IMR-90 (cell line): Measurements from ENCODE around the gene TSC2. TPM values are rescaled to one million over a fixed set of nuclear protein-coding genes. Genes with fewer than 3 reads are reported as not detected.

Experiments
- ATAC-seq: fragments of 200-7000 bp; cut with Tn5 transposase; 2 replicates; pipeline ENCODE4 v1.9.1; 2020; ENCODE audit warnings: low read depth, mild to moderate bottlenecking, moderate library complexity
- BruUV-seq: library from RNA; stranded (reverse); fragments of 400-500 nt; replicated peaks from 2 replicates; lab custom pipeline; 2021; lab: Mats Ljungman, UMichigan
- CTCF ChIA-PET: fragments of 300-600 bp; formaldehyde crosslinking; extraction: SDS; loops from one replicate; lab custom pipeline; 2021; ENCODE audit warnings: antibody characterized with exemption; lab: Yijun Ruan, JAX
- POLR2A ChIA-PET: fragments of 300-600 bp; sonication (Branson Sonifier 250); formaldehyde crosslinking; loops from one replicate; lab custom pipeline; 2022; ENCODE audit warnings: antibody characterized with exemption; ENCODE audit not compliant: unreplicated experiment; lab: Charles Lee
- DNase-seq: peaks from one replicate; pipeline ENCODE4 v3.0.0; 2013
- H2AFZ ChIP-seq: replicated peaks from 2 replicates; pipeline ENCODE3; 2013; ENCODE audit warnings: low read length, mild to moderate bottlenecking; ENCODE audit not compliant: poor library complexity
- H2AK5ac ChIP-seq: 2 replicates; pipeline ENCODE4 v1.6.1; 2013; ENCODE audit warnings: low read depth, low read length, inconsistent platforms
- H2AK9ac ChIP-seq: replicated peaks from 2 replicates; pipeline ENCODE3; 2013; ENCODE audit warnings: mild to moderate bottlenecking, low read depth, low read length, moderate library complexity; ENCODE audit not compliant: poor library complexity
- H2BK120ac ChIP-seq: 2 replicates; pipeline ENCODE4 v1.6.1; 2013; ENCODE audit warnings: low read depth, low read length, inconsistent platforms
- H2BK15ac ChIP-seq: 3 replicates; pipeline ENCODE4 v1.6.1; 2013; ENCODE audit warnings: low read depth, low read length, inconsistent platforms
- H2BK20ac ChIP-seq: 2 replicates; pipeline ENCODE4 v1.6.1; 2013; ENCODE audit warnings: low read depth, mild to moderate bottlenecking, inconsistent platforms, low read length, moderate library complexity
- H2BK5ac ChIP-seq: 2 replicates; pipeline ENCODE4 v1.6.1; 2013; ENCODE audit warnings: mild to moderate bottlenecking, low read depth, low read length, inconsistent platforms; ENCODE audit not compliant: poor library complexity, severe bottlenecking
- H3K14ac ChIP-seq: replicated peaks from 2 replicates; pipeline ENCODE4 v1.6.1; 2013; ENCODE audit warnings: low read depth, low read length, inconsistent platforms
- H3K18ac ChIP-seq: 2 replicates; pipeline ENCODE4 v1.6.1; 2013; ENCODE audit warnings: low read depth, low read length, control low read depth
- H3K23ac ChIP-seq: 2 replicates; pipeline ENCODE4 v1.6.1; 2013; ENCODE audit warnings: low read depth, low read length, inconsistent platforms
- H3K27ac ChIP-seq: 2 replicates; pipeline ENCODE4 v1.5.1; 2013; ENCODE audit warnings: mild to moderate bottlenecking, control low read depth, low read length; ENCODE audit not compliant: insufficient read depth
- H3K27me3 ChIP-seq: 2 replicates; pipeline ENCODE4 v1.6.1; 2013; ENCODE audit warnings: low read length; ENCODE audit not compliant: control insufficient read depth, insufficient read depth
- H3K36me3 ChIP-seq: 2 replicates; pipeline ENCODE4 v1.6.1; 2013; ENCODE audit warnings: low read length, mixed read lengths; ENCODE audit not compliant: control insufficient read depth, insufficient read depth
- H3K4ac ChIP-seq: 2 replicates; pipeline ENCODE4 v1.6.1; 2013; ENCODE audit warnings: low read depth, low read length, inconsistent platforms
- H3K4me1 ChIP-seq: 2 replicates; pipeline ENCODE4 v1.6.1; 2013; ENCODE audit warnings: low read length, mixed read lengths; ENCODE audit not compliant: control insufficient read depth, insufficient read depth
- H3K4me2 ChIP-seq: 2 replicates; pipeline ENCODE4 v1.6.1; 2013; ENCODE audit warnings: low read depth, mild to moderate bottlenecking, control low read depth, low read length, moderate library complexity
- H3K4me3 ChIP-seq: 2 replicates; pipeline ENCODE4 v1.5.1; 2013; ENCODE audit warnings: low read depth, mild to moderate bottlenecking, control low read depth, low read length, moderate library complexity; ENCODE audit not compliant: insufficient read depth
- H3K56ac ChIP-seq: 2 replicates; pipeline ENCODE4 v1.6.1; 2013; ENCODE audit warnings: low read length, inconsistent platforms; ENCODE audit not compliant: insufficient read depth; ENCODE audit errors: extremely low read depth
- H3K79me1 ChIP-seq, 2 experiments: 2 replicates each; pipeline ENCODE4 v1.6.1; 2013; ENCODE audit warnings: low read length in 2 of 2, inconsistent platforms in 1 of 2, low read depth in 1 of 2
- H3K9ac ChIP-seq: 2 replicates; pipeline ENCODE4 v1.6.1; 2013; ENCODE audit warnings: low read depth, low read length, control low read depth
- H3K9me1 ChIP-seq: 2 replicates; pipeline ENCODE4 v1.6.1; 2013; ENCODE audit warnings: low read length, inconsistent platforms; ENCODE audit not compliant: insufficient read depth
- H3K9me3 ChIP-seq: 2 replicates; pipeline ENCODE4 v1.6.1; 2013; ENCODE audit warnings: low read length; ENCODE audit not compliant: control insufficient read depth, insufficient read depth
- H4K20me1 ChIP-seq: 2 replicates; pipeline ENCODE4 v1.6.1; 2013; ENCODE audit warnings: low read length, inconsistent platforms; ENCODE audit not compliant: insufficient read depth
- H4K5ac ChIP-seq: 2 replicates; pipeline ENCODE4 v1.6.1; 2013; ENCODE audit warnings: mild to moderate bottlenecking, low read depth, low read length, control low read depth
- H4K8ac ChIP-seq, 2 experiments: 2 replicates each; pipeline ENCODE4 v1.6.1; 2013; ENCODE audit warnings: low read depth in 2 of 2, low read length in 2 of 2, control low read depth in 1 of 2, inconsistent platforms in 1 of 2
- H4K91ac ChIP-seq: 2 replicates; pipeline ENCODE4 v1.6.1; 2013; ENCODE audit warnings: low read depth, low read length, inconsistent platforms; ENCODE audit not compliant: insufficient read depth
- BHLHE40 ChIP-seq: fragments of 150-350 bp; IDR thresholded peaks from 2 replicates; pipeline ENCODE4 v1.6.1; 2016; ENCODE audit warnings: mild to moderate bottlenecking, low read depth, low read length
- CEBPB ChIP-seq: IDR thresholded peaks from 2 replicates; pipeline ENCODE4 v1.6.1; 2012; ENCODE audit warnings: low read depth, low read length, improper control_type of control experiment
- CHD1 ChIP-seq: IDR thresholded peaks from 2 replicates; pipeline ENCODE4 v1.6.1; 2012; ENCODE audit warnings: low read depth, low read length, improper control_type of control experiment
- FOS ChIP-seq: fragments of 150-350 bp; IDR thresholded peaks from 2 replicates; pipeline ENCODE4 v1.6.1; 2016; ENCODE audit warnings: low read depth, low read length
- MAFK ChIP-seq: IDR thresholded peaks from 2 replicates; pipeline ENCODE4 v1.6.1; 2012; ENCODE audit warnings: low read depth, low read length, improper control_type of control experiment
- MAZ ChIP-seq: IDR thresholded peaks from 2 replicates; pipeline ENCODE4 v1.6.1; 2012; ENCODE audit warnings: low read depth, mild to moderate bottlenecking, low read length, improper control_type of control experiment, moderate library complexity, borderline replicate concordance
- MXI1 ChIP-seq: IDR thresholded peaks from 2 replicates; pipeline ENCODE4 v1.6.1; 2012; ENCODE audit warnings: low read depth, mild to moderate bottlenecking, low read length, moderate library complexity, borderline replicate concordance
- NFE2L2 ChIP-seq: fragments of 150-350 bp; IDR thresholded peaks from 2 replicates; pipeline ENCODE4 v1.6.1; 2016; ENCODE audit warnings: low read depth, mild to moderate bottlenecking, low read length
- POLR2A ChIP-seq: IDR thresholded peaks from 2 replicates; pipeline ENCODE4 v1.6.1; 2012; ENCODE audit warnings: mild to moderate bottlenecking, low read depth, low read length
- RAD21 ChIP-seq: IDR thresholded peaks from 2 replicates; pipeline ENCODE4 v1.6.1; 2012; ENCODE audit warnings: low read length, improper control_type of control experiment
- RCOR1 ChIP-seq: IDR thresholded peaks from 2 replicates; pipeline ENCODE4 v1.6.1; 2012; ENCODE audit warnings: mild to moderate bottlenecking, low read length, improper control_type of control experiment; ENCODE audit not compliant: insufficient replicate concordance
- RFX5 ChIP-seq: IDR thresholded peaks from 2 replicates; pipeline ENCODE4 v1.8.0; 2012; ENCODE audit warnings: low read depth, mild to moderate bottlenecking, low read length, moderate library complexity
- WGBS, 2 experiments: methylation state at CpG; one replicate each; pipeline versions ENCODE4 v1.1.5 to v1.1.7; 2013; ENCODE audit warnings: missing lambda C conversion rate in 2 of 2; ENCODE audit not compliant: insufficient read length in 1 of 2; ENCODE audit errors: extremely low coverage in 2 of 2; 5-methylcytosine and 5-hydroxymethylcytosine counted together
- dilution Hi-C: fragments of 300-500 bp; cut with HindIII; formaldehyde crosslinking; loops from one replicate; pipeline ENCODE4 v1.14.3; 2018; ENCODE audit warnings: low sequenced_read_pairs; ENCODE audit not compliant: unreplicated experiment
- in situ Hi-C: fragments of 300-500 bp; cut with MboI; formaldehyde crosslinking; loops from 3 replicates; pipeline ENCODE4 v1.14.3; 2019; ENCODE audit warnings: low sequenced_read_pairs, inconsistent platforms, mixed read lengths
- intact Hi-C: fragments of 100-400 bp; cut with micrococcal nuclease; formaldehyde crosslinking; loops from 2 replicates; pipeline ENCODE4 v1.10.0; 2022
- polyA plus RNA-seq, 3 experiments: library from polyadenylated mRNA; depleted of rRNA; stranded (reverse); fragments of >200 nt; gene quantifications; 2 replicates each; pipeline ENCODE4 v1.2.3, GENCODE V29; 2012; ENCODE audit warnings: low replicate concordance in 1 of 3
- total RNA-seq: library from RNA; depleted of rRNA; stranded (reverse); fragments of >200 nt; gene quantifications from 2 replicates; pipeline ENCODE4 v1.2.3, GENCODE V29; 2012

The TSC2 gene
- total and polyA plus RNA-seq, 2 of the 4 experiments (the other 2 are of a cell fraction), result 31.4 to 88.6 TPM

- Histone ChIP-seq H4K20me1 (no peaks in the 10 kb centered on the region; the same call in 1 of the 2 replicates), H3K56ac (no peak overlapping the region), H3K9me1 (0 out of 2 replicates have a peak, but pooled peaks cover 5% of the 10 kb centered on the region), H3K79me1 (peaks cover 0 to 9% of the 10 kb centered on the region in 2 experiments; a peak in 1 of 4 replicates), H4K8ac (no peak overlapping the region), H2BK120ac (no peak overlapping the region), H3K18ac (no peak overlapping the region), H2BK15ac (no peak overlapping the region), H3K27ac (no peak overlapping the region), H2AK9ac (no peak overlapping the region), H3K9ac (no peak overlapping the region), H3K4me3 (no peak overlapping the region), H3K4ac (no peak overlapping the region), H3K14ac (no peak overlapping the region), H2BK20ac (no peak overlapping the region), H2BK5ac (no peak overlapping the region), H3K27me3 (no peaks in the 10 kb centered on the region), H4K5ac (no peak overlapping the region), H2AFZ (no peak overlapping the region), H3K4me2 (no peak overlapping the region), H3K36me3 (peaks cover 60% of the 10 kb centered on the region), H2AK5ac (no peak overlapping the region), H3K4me1 (no peaks in the 10 kb centered on the region), H3K9me3 (no peaks in the 10 kb centered on the region), H3K23ac (no peak overlapping the region), H4K91ac (no peak overlapping the region)
- DNase-seq (no peak), ATAC-seq (no peak)
- no TSS peak for BruUV-seq
- POLR2A ChIA-PET, result no interaction called here
- dilution Hi-C loops (no loop called here), intact Hi-C loops (no loop called here), in situ Hi-C loops (no loop called here)
- no peak for TF ChIP-seq FOS
- no peak for TF ChIP-seq RCOR1
- TF ChIP-seq POLR2A, result no peak
- TF ChIP-seq MXI1, result no peak
- no peak for TF ChIP-seq MAFK
- no peak for TF ChIP-seq RAD21
- no peak for TF ChIP-seq CHD1
- no peak for TF ChIP-seq BHLHE40
- no peak for TF ChIP-seq MAZ
- TF ChIP-seq NFE2L2, result no peak
- TF ChIP-seq RFX5, result no peak
- TF ChIP-seq CEBPB, result no peak
- 95% methylated on average over 25 of the region's 25 CpGs; no CpG with 5 or more reads in 1 of the 2 experiments for WGBS, 2 experiments
- CTCF ChIA-PET, result no interaction called here
Measured at GRCh38 chr16:2063861-2064260, 16.1 kb downstream of the TSC2 start.
